Measurements from ENCODE around the gene CPSF4. TPM values are rescaled to one million over a fixed set of nuclear protein-coding genes. Genes with fewer than 3 reads are reported as not detected.

CPSF4 gene
- polyA plus RNA-seq, 1 donor from 2014 or later: 209 TPM

DNA sequence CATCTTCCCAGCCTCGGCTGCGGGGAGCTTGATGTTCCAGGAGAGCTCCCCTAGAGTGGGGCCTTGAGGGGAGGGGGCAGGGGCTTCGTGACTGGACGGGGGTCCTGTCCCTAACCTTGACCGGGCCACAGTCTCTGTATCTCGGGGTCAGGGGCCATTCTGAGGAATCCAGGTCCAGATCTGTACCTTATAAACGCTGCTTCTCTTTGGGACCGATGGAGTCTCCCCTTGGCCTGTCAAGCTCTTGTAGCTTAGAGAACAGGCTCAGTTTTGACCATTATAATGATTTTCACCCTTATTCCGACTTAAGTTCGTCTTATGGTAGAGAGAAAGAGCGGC, 66.5 kb downstream of the CPSF4 start:
- Histone ChIP-seq H3K9ac (ENCODE audit: low read length) (peak overlapping the region; percentile 86), H3F3A (ENCODE audit: insufficient read depth, low read length, poor library complexity, severe bottlenecking) (no peaks in the 10 kb centered on the region), H3K36me3 (ENCODE audit: insufficient read depth, low read length) (no peaks in the 10 kb centered on the region), H4K20me1 (ENCODE audit: insufficient read depth) (no peaks in the 10 kb centered on the region), H2AFZ (ENCODE audit: low read depth, low read length) (peak overlapping the region; percentile 97), H3K4me3 (ENCODE audit: low read length) (peak overlapping the region; percentile 80), H3K4me2 (ENCODE audit: low read length) (peak overlapping the region; percentile 74), H3K27me3 (ENCODE audit: insufficient read depth, low read depth, low read length) (no peaks in the 10 kb centered on the region), H3K9me2 (ENCODE audit: insufficient read depth, low read length) (no peaks in the 10 kb centered on the region), H3K27ac (ENCODE audit: low read length) (peak overlapping the region; percentile 93), H3K79me2 (replicated peaks; ENCODE audit: insufficient read depth, low read length) (peaks cover 33% of the 10 kb centered on the region), H3K9me3 (ENCODE audit: low read length) (no peaks in the 10 kb centered on the region)
- TF ChIP-seq, protein P1, sequence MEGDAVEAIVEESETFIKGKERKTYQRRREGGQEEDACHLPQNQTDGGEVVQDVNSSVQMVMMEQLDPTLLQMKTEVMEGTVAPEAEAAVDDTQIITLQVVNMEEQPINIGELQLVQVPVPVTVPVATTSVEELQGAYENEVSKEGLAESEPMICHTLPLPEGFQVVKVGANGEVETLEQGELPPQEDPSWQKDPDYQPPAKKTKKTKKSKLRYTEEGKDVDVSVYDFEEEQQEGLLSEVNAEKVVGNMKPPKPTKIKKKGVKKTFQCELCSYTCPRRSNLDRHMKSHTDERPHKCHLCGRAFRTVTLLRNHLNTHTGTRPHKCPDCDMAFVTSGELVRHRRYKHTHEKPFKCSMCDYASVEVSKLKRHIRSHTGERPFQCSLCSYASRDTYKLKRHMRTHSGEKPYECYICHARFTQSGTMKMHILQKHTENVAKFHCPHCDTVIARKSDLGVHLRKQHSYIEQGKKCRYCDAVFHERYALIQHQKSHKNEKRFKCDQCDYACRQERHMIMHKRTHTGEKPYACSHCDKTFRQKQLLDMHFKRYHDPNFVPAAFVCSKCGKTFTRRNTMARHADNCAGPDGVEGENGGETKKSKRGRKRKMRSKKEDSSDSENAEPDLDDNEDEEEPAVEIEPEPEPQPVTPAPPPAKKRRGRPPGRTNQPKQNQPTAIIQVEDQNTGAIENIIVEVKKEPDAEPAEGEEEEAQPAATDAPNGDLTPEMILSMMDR (IDR thresholded peaks at IDR 0.05; ENCODE audit: poor library complexity, severe bottlenecking): no peak
- TF ChIP-seq, protein P2, sequence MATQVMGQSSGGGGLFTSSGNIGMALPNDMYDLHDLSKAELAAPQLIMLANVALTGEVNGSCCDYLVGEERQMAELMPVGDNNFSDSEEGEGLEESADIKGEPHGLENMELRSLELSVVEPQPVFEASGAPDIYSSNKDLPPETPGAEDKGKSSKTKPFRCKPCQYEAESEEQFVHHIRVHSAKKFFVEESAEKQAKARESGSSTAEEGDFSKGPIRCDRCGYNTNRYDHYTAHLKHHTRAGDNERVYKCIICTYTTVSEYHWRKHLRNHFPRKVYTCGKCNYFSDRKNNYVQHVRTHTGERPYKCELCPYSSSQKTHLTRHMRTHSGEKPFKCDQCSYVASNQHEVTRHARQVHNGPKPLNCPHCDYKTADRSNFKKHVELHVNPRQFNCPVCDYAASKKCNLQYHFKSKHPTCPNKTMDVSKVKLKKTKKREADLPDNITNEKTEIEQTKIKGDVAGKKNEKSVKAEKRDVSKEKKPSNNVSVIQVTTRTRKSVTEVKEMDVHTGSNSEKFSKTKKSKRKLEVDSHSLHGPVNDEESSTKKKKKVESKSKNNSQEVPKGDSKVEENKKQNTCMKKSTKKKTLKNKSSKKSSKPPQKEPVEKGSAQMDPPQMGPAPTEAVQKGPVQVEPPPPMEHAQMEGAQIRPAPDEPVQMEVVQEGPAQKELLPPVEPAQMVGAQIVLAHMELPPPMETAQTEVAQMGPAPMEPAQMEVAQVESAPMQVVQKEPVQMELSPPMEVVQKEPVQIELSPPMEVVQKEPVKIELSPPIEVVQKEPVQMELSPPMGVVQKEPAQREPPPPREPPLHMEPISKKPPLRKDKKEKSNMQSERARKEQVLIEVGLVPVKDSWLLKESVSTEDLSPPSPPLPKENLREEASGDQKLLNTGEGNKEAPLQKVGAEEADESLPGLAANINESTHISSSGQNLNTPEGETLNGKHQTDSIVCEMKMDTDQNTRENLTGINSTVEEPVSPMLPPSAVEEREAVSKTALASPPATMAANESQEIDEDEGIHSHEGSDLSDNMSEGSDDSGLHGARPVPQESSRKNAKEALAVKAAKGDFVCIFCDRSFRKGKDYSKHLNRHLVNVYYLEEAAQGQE (IDR thresholded peaks at IDR 0.05; ENCODE audit: borderline replicate concordance): no peak
- TF ChIP-seq POLR2AphosphoS5 (IDR thresholded peaks at IDR 0.05): no peak
- TF ChIP-seq TAF1 (IDR thresholded peaks at IDR 0.05; ENCODE audit: low read depth): no peak
- no peak for TF ChIP-seq EP300 (conservative IDR thresholded peaks at IDR 0.05; ENCODE audit: poor library complexity, severe bottlenecking)
- TF ChIP-seq EZH2 (IDR thresholded peaks at IDR 0.05; ENCODE audit: borderline replicate concordance, insufficient read depth, low read length, poor library complexity, severe bottlenecking): no peak
- TF ChIP-seq RAD21 (conservative IDR thresholded peaks at IDR 0.05): no peak

Other genes starting within 250 kb of the CPSF4 start
- not detected in 2 replicates for gene KPNA7, start 230.8 kb upstream of the CPSF4 start, polyA plus RNA-seq
- not detected in 2 replicates for gene MYH16, start 166.1 kb upstream of the CPSF4 start, polyA plus RNA-seq
- 137 and 154 TPM in 2 replicates for gene ARPC1A, start 113.0 kb upstream of the CPSF4 start, polyA plus RNA-seq
- gene ARPC1B, start 64.2 kb upstream of the CPSF4 start, polyA plus RNA-seq: 1.7 and 3.6 TPM in 2 replicates
- gene PDAP1, start 30.3 kb upstream of the CPSF4 start, polyA plus RNA-seq: 185 and 212 TPM in 2 replicates
- gene BUD31, start 30.0 kb upstream of the CPSF4 start, polyA plus RNA-seq: 200 and 251 TPM in 2 replicates
- gene PTCD1, start 145 bp upstream of the CPSF4 start, polyA plus RNA-seq: 4.0 and 5.7 TPM in 2 replicates
- gene ATP5MF, start 27.2 kb downstream of the CPSF4 start, polyA plus RNA-seq: 1,790 and 1,998 TPM in 2 replicates
- 49.9 and 59.8 TPM in 2 replicates for gene ZNF789, start 33.9 kb downstream of the CPSF4 start, polyA plus RNA-seq
- 9.5 and 11.2 TPM in 2 replicates for gene ZNF394, start 61.3 kb downstream of the CPSF4 start, polyA plus RNA-seq
- 18.6 and 21.8 TPM in 2 replicates for gene ZKSCAN5, start 65.7 kb downstream of the CPSF4 start, polyA plus RNA-seq
- 21.7 and 24.0 TPM in 2 replicates for gene FAM200A, start 113.2 kb downstream of the CPSF4 start, polyA plus RNA-seq
- gene ZNF655, start 119.7 kb downstream of the CPSF4 start, polyA plus RNA-seq: 89.0 and 92.8 TPM in 2 replicates
- gene TMEM225B, start 159.3 kb downstream of the CPSF4 start, polyA plus RNA-seq: 2.9 and 3.6 TPM in 2 replicates
- 12.1 and 12.2 TPM in 2 replicates for gene ZSCAN25, start 178.0 kb downstream of the CPSF4 start, polyA plus RNA-seq
- not detected in 2 replicates for gene CYP3A5, start 241.1 kb downstream of the CPSF4 start, polyA plus RNA-seq

Measured in neural cell (in vitro differentiated cells).